Spleen (tissue), 11 donors: ENCODE measurements around the gene TNS4. TPM values are rescaled to one million over a fixed set of nuclear protein-coding genes. Genes with fewer than 3 reads are reported as not detected.

ENCODE experiments used
- DNase-seq: peaks from one replicate; pipeline ENCODE4 v3.0.0-alpha.2; 2020
- H3K27ac ChIP-seq, 8 donors: fragments of 200-600 bp; sonication (generic) in 7 of 8; 1 replicate in 4 of 8; 2 replicates in 4 of 8; pipeline versions ENCODE4 v1.5.0 to v1.8.0; 2016 to 2021; ENCODE audit warnings: inconsistent platforms in 4 of 8, mild to moderate bottlenecking in 4 of 8, moderate library complexity in 1 of 8
- H3K27me3 ChIP-seq, 7 donors: fragments of 200-600 bp; sonication (generic) in 6 of 7; replicated peaks in 1 of 7; 1 replicate in 4 of 7; 2 replicates in 3 of 7; pipeline versions ENCODE4 v1.5.0 to v1.8.0; 2016 to 2021; ENCODE audit warnings: inconsistent platforms in 3 of 7, mild to moderate bottlenecking in 1 of 7
- H3K36me3 ChIP-seq, 6 donors: fragments of 200-600 bp; sonication (generic) in 5 of 6; 1 replicate in 4 of 6; 2 replicates in 2 of 6; pipeline versions ENCODE4 v1.5.0 to v1.8.0; 2016 to 2021; ENCODE audit warnings: inconsistent platforms in 2 of 6
- H3K4me1 ChIP-seq, 6 donors: fragments of 200-600 bp; sonication (generic) in 5 of 6; 1 replicate in 3 of 6; 2 replicates in 3 of 6; pipeline versions ENCODE4 v1.5.0 to v1.8.0; 2016 to 2021; ENCODE audit warnings: inconsistent platforms in 3 of 6
- H3K4me3 ChIP-seq, 8 donors: fragments of 200-600 bp; sonication (generic) in 7 of 8; 1 replicate in 4 of 8; 2 replicates in 4 of 8; pipeline versions ENCODE4 v1.5.0 to v1.8.0; 2016 to 2021; ENCODE audit warnings: inconsistent platforms in 4 of 8, mild to moderate bottlenecking in 4 of 8, moderate library complexity in 2 of 8
- H3K9me3 ChIP-seq, 8 donors: fragments of 200-600 bp; sonication (generic) in 7 of 8; 1 replicate in 4 of 8; 2 replicates in 4 of 8; pipeline versions ENCODE4 v1.5.0 to v1.8.0; 2016 to 2021; ENCODE audit warnings: inconsistent platforms in 4 of 8
- CTCF ChIP-seq, 11 experiments: fragments of 200-600 bp in 7 of 11; fragments of 450-650 bp in 4 of 11; sonication (generic) in 4 of 11; IDR thresholded peaks in 8 of 11; conservative IDR thresholded peaks in 3 of 11; 1 replicate in 7 of 11; 2 replicates in 4 of 11; pipeline versions ENCODE4 v1.4.0 to v1.8.0; 2016 to 2021; ENCODE audit warnings: antibody characterized with exemption in 11 of 11, inconsistent platforms in 4 of 11, mild to moderate bottlenecking in 1 of 11
- POLR2A ChIP-seq, 3 donors: fragments of 450-650 bp; IDR thresholded peaks; one replicate each; pipeline ENCODE4 v1.5.1; 2017; ENCODE audit warnings: antibody characterized with exemption in 3 of 3, mild to moderate bottlenecking in 1 of 3
- POLR2AphosphoS5 ChIP-seq, 3 donors: sonication (generic); formaldehyde crosslinking; IDR thresholded peaks; one replicate each; pipeline ENCODE4 v1.5.1; 2017; ENCODE audit warnings: antibody characterized with exemption in 3 of 3
- WGBS, 5 donors: extraction: QIAGEN DNeasy Blood & Tissue Kit in 3 of 5; methylation state at CpG; one replicate each; pipeline versions ENCODE4 v1.1.5 to v1.1.7; 2013 to 2018; 5-methylcytosine and 5-hydroxymethylcytosine counted together
- intact Hi-C: fragments of 100-400 bp; cut with DNase I; formaldehyde crosslinking; loops from one replicate; pipeline ENCODE4 v1.15.0; 2023; ENCODE audit warnings: low total_unique reads
- polyA plus RNA-seq, 3 donors: library from polyadenylated mRNA; stranded (reverse); fragments of 200-250 nt; gene quantifications; one replicate each; pipeline ENCODE4 v1.2.1, GENCODE V29; 2013
- total RNA-seq, 7 donors: library from RNA; depleted of rRNA in 3 of 7; stranded (reverse); fragments of >200 nt in 3 of 7; fragmentation: NEBNext Ultra II Directional in 4 of 7; extraction: Animal tissue kit (Norgen Biotek cat#: 25700) in 4 of 7; gene quantifications; one replicate each; pipeline versions ENCODE4 v1.1.0 to v1.2.1, GENCODE V29; 2016 to 2021
- donor health status: healthy with polysubstance abuse.
- donor health status: DM: no; HTN: no; CAD: no; lungs with moderate emphysema.
- donor health status: DM: no; HTN: no; CAD: no.
- donor health status: Bipolar disorder and iron deficiency.
- donor health status: healthy.
- donor health status: DM: no; HTN: no; CAD: no.
- donor health status: DM: yes; HTN: yes; CAD: no.

Gene TNS4
- total and polyA plus RNA-seq, 10 donors = 0.14 to 1.3 (median 0.37) TPM; not detected in 1

- no peak for DNase-seq
- H3K9me3 ChIP-seq = no peaks in the 10 kb centered on the region
- 71 to 100% (median 87%) methylated on average over 2 of the region's 2 CpGs for WGBS, 5 donors
- H3K4me1 ChIP-seq = peaks cover 0 to 5% (median under 1%) of the 10 kb centered on the region in 6 donors
- H3K36me3 ChIP-seq = no peaks in the 10 kb centered on the region
- TF ChIP-seq POLR2A (IDR thresholded peaks at IDR 0.05) = no peak
- TF ChIP-seq POLR2AphosphoS5 (IDR thresholded peaks at IDR 0.05) = peak in 2 of 3 donors; percentile 22 to 45
- no peak overlapping the region for H3K4me3 ChIP-seq
- no peak overlapping the region for H3K27ac ChIP-seq
- intact Hi-C loops = no loop called here
- H3K27me3 ChIP-seq = peaks cover 0 to 4% (median 0%) of the 10 kb centered on the region in 7 donors
These were observed 34.0 kb downstream of the TNS4 start for GRCh38 chr17:40467281-40467867.

- Histone ChIP-seq H3K27me3 (peaks cover 0 to 4% (median 0%) of the 10 kb centered on the region in 7 donors), H3K9me3 (no peaks in the 10 kb centered on the region), H3K27ac (no peak overlapping the region), H3K4me3 (no peak overlapping the region), H3K36me3 (no peaks in the 10 kb centered on the region), H3K4me1 (peaks cover 0 to 14% (median 5%) of the 10 kb centered on the region in 6 donors)
- 65 to 72% (median 69%) methylated on average over 11 of the region's 11 CpGs for WGBS, 5 donors
- DNase-seq = no peak
- TF ChIP-seq POLR2A (IDR thresholded peaks at IDR 0.05) (no peak), POLR2AphosphoS5 (IDR thresholded peaks at IDR 0.05) (peak in 2 of 3 donors; percentile 52 to 64)
- intact Hi-C loops = no loop called here
These were observed 35.0 kb downstream of the TNS4 start for GRCh38 chr17:40466298-40466971.

- no peak for TF ChIP-seq CTCF (IDR thresholded peaks at IDR 0.05 in 8 of 11, conservative IDR thresholded peaks at IDR 0.05 in 3 of 11)
- TF ChIP-seq POLR2AphosphoS5 (IDR thresholded peaks at IDR 0.05) = peak in 1 of 3 donors; percentile 46
- intact Hi-C loops = no loop called here
- WGBS, 5 donors = 71 to 80% (median 78%) methylated on average over 5 of the region's 5 CpGs
- Histone ChIP-seq H3K27ac (peak overlapping the region in 1 of 8 donors; percentile 67), H3K36me3 (no peaks in the 10 kb centered on the region), H3K9me3 (no peaks in the 10 kb centered on the region), H3K4me3 (no peak overlapping the region), H3K4me1 (peaks cover 0 to 35% (median 13%) of the 10 kb centered on the region in 6 donors), H3K27me3 (peaks cover 0 to 4% (median 0%) of the 10 kb centered on the region in 7 donors)
- no peak for DNase-seq
These were observed 37.0 kb downstream of the TNS4 start for GRCh38 chr17:40464392-40464855.

DNA sequence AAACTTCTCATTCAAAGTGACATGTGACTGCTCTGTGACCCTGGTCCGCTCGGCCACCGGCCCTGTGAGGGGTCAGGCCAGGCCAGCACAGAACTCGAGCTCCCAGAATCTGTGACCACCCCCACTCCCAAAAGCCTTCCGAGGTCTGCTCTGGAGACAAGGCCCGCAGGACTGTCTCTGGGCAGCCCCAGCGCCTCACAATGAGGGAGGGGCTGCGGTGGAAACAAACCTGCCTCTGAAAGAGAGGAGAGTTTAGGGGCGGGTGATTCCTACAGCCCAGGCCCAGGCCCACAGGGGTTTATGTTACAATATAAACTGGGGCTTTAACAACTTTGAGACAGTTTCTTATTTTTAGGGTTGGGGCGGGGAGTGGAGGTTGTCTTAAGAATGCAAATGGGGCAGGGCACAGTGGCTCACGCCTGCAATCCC is 38.3 kb downstream of the TNS4 start:
- Histone ChIP-seq H3K27me3 (peaks cover 0 to 4% (median 0%) of the 10 kb centered on the region in 7 donors), H3K36me3 (peaks cover 0 to 9% (median under 1%) of the 10 kb centered on the region in 6 donors), H3K9me3 (no peaks in the 10 kb centered on the region), H3K4me1 (peaks cover 0 to 47% (median 24%) of the 10 kb centered on the region in 6 donors), H3K4me3 (no peak overlapping the region), H3K27ac (peak overlapping the region in 7 of 8 donors; percentile 11 to 67 (median 45))
- no peak for DNase-seq
- TF ChIP-seq POLR2AphosphoS5 (IDR thresholded peaks at IDR 0.05) = peak; percentile 34 to 75 (median 73)
- TF ChIP-seq CTCF (IDR thresholded peaks at IDR 0.05 in 8 of 11, conservative IDR thresholded peaks at IDR 0.05 in 3 of 11) = no peak
- TF ChIP-seq POLR2A (IDR thresholded peaks at IDR 0.05) = no peak
- intact Hi-C loops = no loop called here
- 64 to 79% (median 73%) methylated on average over 10 to 11 of the region's 11 CpGs for WGBS, 5 donors
